ENCODE results near the gene SCAMP2.

- no peak for TF ChIP-seq CTCF (IDR thresholded peaks at IDR 0.05 in 2 of 3, conservative IDR thresholded peaks at IDR 0.05 in 1 of 3; ENCODE audit: control insufficient read depth in 2 of 3, extremely low read depth in 1 of 3, insufficient read depth in 1 of 3, low read depth in 3 of 3, low read length in 3 of 3)
- no peak for TF ChIP-seq EGR1 (IDR thresholded peaks at IDR 0.05; ENCODE audit: borderline replicate concordance in 1 of 2, low read depth in 2 of 2, low read length in 2 of 2)
- no peak for TF ChIP-seq BHLHE40 (IDR thresholded peaks at IDR 0.05; ENCODE audit: borderline replicate concordance in 1 of 2, low read depth in 2 of 2, low read length in 1 of 2)
- TF ChIP-seq MTA2 (IDR thresholded peaks at IDR 0.05; ENCODE audit: low read depth), result no peak
- no peak for TF ChIP-seq TAF1 (IDR thresholded peaks at IDR 0.05; ENCODE audit: borderline replicate concordance, low read depth, low read length)
- no peak for TF ChIP-seq NFXL1 (IDR thresholded peaks at IDR 0.05; ENCODE audit: borderline replicate concordance)
- no peak for TF ChIP-seq IKZF1 (conservative IDR thresholded peaks at IDR 0.05)
- no peak for TF ChIP-seq POLR2A (IDR thresholded peaks at IDR 0.05; ENCODE audit: low read depth, low read length)
- TF ChIP-seq RCOR1 (conservative IDR thresholded peaks at IDR 0.05; ENCODE audit: low read depth, low read length), result no peak
These were observed 31.1 kb upstream of the SCAMP2 start for GRCh38 chr15:74904190-74904805.
